ENCODE results near the gene BEAN1. TPM values are rescaled to one million over a fixed set of nuclear protein-coding genes. Genes with fewer than 3 reads are reported as not detected.

The BEAN1 gene
- total RNA-seq, 1 experiment from 2014 or later = 0.24 TPM

DNA sequence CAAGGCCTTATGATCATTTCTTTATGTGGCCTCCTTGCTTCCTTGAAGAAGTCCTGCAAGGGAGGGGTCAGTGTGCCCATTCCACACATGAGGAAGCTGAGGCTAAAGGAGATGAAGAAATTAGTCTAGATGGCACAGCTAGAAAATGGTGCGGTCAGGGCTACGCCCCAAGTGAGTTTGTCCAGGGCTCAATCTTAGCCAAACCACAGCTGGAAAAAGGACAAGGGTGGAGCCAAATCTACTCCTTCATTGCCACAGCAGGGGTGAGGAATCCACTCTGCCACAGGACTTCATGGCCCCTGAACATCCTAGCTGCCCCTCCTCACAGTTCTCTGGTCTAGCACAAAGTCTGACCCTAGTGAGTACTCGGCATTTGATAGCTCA is 16.2 kb downstream of the BEAN1 start:
- no peak overlapping the region for H3T11ph ChIP-seq (ENCODE audit: low read length)

More for the DNA sequence above, 16.2 kb downstream of the BEAN1 start:
- Histone ChIP-seq H3K23me2 (ENCODE audit: insufficient read length, low read depth, low read length, poor library complexity, severe bottlenecking) (no peaks in the 10 kb centered on the region), H3K9ac (ENCODE audit: extremely low read depth, insufficient read length, low read length) (no peak overlapping the region), H3K4ac (ENCODE audit: low read depth, low read length) (no peak overlapping the region), H3K79me2 (ENCODE audit: insufficient read depth, low read length) (no peaks in the 10 kb centered on the region), H2AK5ac (ENCODE audit: insufficient read length, low read length) (no peak overlapping the region), H3K79me1 (ENCODE audit: insufficient read depth, low read depth, low read length, poor library complexity, severe bottlenecking) (no peaks in the 10 kb centered on the region), H2BK15ac (ENCODE audit: low read depth, low read length) (no peak overlapping the region), H2BK20ac (ENCODE audit: low read depth, low read length, poor library complexity, severe bottlenecking) (no peak overlapping the region), H3K4me2 (ENCODE audit: insufficient read depth, insufficient read length, low read length) (no peak overlapping the region), H2BK120ac (ENCODE audit: low read depth, low read length, poor library complexity, severe bottlenecking) (no peak overlapping the region), H4K5ac (ENCODE audit: insufficient read length, low read depth, low read length) (no peak overlapping the region), H2AFZ (ENCODE audit: low read length) (no peak overlapping the region), H4K20me1 (ENCODE audit: control insufficient read depth, insufficient read depth, insufficient read length) (no peaks in the 10 kb centered on the region), H3K56ac (ENCODE audit: insufficient read length, low read depth, low read length) (no peak overlapping the region), H4K8ac (replicated peaks; ENCODE audit: insufficient read length, low read depth, low read length) (no peak overlapping the region), H3K14ac (ENCODE audit: insufficient read depth, low read length) (no peak overlapping the region), H3K9me3 (ENCODE audit: control insufficient read depth, low read depth, low read length) (no peaks in the 10 kb centered on the region), H2BK5ac (ENCODE audit: insufficient read length, low read length) (no peak overlapping the region), H4K91ac (ENCODE audit: insufficient read length, low read depth, low read length) (no peak overlapping the region), H3K27ac (ENCODE audit: insufficient read length, low read depth, low read length) (no peak overlapping the region), H3K27me3 (ENCODE audit: insufficient read depth, low read length) (no peaks in the 10 kb centered on the region), H2BK12ac (ENCODE audit: insufficient read length, low read depth, low read length) (no peak overlapping the region), H3K23ac (ENCODE audit: insufficient read length, low read depth, low read length) (no peak overlapping the region), H3K4me1 (ENCODE audit: insufficient read depth, low read length) (no peaks in the 10 kb centered on the region), H3K18ac (ENCODE audit: insufficient read length, low read depth, low read length) (no peak overlapping the region)
- H3K4me1 Mint-ChIP-seq = peaks cover 5 to 13% of the 10 kb centered on the region in 2 experiments
- no peaks in the 10 kb centered on the region for H3K9me3 Mint-ChIP-seq
- H3K27ac Mint-ChIP-seq = no peak overlapping the region
- peaks cover 35% of the 10 kb centered on the region for H3K27me3 Mint-ChIP-seq (ENCODE audit: low read depth)
- no CpG with 5 or more reads among the region's 3 CpGs for WGBS (ENCODE audit: extremely low coverage, insufficient read length, low lambda C conversion rate)
- no peaks in the 10 kb centered on the region for H3K36me3 Mint-ChIP-seq (ENCODE audit: insufficient read depth in 1 of 3, low read depth in 3 of 3)
- H3K4me3 Mint-ChIP-seq = no peak overlapping the region
- TF ChIP-seq, protein P1, sequence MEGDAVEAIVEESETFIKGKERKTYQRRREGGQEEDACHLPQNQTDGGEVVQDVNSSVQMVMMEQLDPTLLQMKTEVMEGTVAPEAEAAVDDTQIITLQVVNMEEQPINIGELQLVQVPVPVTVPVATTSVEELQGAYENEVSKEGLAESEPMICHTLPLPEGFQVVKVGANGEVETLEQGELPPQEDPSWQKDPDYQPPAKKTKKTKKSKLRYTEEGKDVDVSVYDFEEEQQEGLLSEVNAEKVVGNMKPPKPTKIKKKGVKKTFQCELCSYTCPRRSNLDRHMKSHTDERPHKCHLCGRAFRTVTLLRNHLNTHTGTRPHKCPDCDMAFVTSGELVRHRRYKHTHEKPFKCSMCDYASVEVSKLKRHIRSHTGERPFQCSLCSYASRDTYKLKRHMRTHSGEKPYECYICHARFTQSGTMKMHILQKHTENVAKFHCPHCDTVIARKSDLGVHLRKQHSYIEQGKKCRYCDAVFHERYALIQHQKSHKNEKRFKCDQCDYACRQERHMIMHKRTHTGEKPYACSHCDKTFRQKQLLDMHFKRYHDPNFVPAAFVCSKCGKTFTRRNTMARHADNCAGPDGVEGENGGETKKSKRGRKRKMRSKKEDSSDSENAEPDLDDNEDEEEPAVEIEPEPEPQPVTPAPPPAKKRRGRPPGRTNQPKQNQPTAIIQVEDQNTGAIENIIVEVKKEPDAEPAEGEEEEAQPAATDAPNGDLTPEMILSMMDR (conservative IDR thresholded peaks at IDR 0.05) = no peak
- no peak for DNase-seq
